AML-193 (cell line): Measurements from ENCODE around the gene FLRT2.

ENCODE experiments used
- DNase-seq, 2 experiments: peaks; one replicate each; lab custom pipeline; 2025; lab: John Stamatoyannopoulos, UW

Gene FLRT2

DNA sequence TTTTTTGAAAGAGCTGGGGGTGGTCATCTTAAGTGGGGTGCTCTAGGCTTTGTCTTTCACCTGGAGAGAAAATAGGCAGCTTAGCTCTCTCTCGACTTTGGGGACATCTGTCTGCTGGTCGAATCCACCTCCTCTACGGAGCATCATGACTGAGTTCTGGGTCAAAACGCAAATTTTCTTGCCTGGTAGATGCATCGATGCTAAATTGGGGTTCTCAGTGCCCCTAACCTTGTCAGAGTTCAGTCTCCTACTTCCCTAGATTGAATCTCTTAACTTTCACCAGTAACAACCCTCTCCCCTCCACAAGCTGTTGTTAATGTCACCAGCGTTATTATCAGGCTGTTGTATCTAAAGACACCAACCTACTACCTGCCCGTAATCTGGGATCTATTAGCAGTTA, 682 bp downstream of the FLRT2 start:
- DNase-seq = no peak

DNA sequence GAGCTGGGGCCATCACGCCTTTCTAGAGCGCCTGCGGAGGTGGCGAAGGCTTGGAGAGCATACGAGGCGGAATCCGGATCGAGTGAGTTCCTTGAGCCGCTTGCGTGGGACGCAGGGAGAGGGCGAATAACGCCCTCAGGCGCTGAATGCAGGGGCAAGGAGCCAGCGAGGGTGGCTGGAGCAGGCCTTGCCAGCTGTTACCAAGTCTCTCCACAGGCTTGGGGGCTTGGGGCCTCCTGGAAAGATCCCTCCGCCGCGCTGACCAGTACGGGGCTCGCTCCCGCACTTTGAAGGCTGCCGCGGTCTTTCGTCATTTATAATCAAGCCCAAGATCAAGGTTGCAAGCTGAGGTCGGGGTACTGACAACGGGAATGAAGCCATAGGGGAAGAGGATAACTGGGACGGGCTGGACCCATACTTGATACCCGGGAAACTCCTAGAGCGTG, 1.2 kb downstream of the FLRT2 start:
- no peak for DNase-seq

DNA sequence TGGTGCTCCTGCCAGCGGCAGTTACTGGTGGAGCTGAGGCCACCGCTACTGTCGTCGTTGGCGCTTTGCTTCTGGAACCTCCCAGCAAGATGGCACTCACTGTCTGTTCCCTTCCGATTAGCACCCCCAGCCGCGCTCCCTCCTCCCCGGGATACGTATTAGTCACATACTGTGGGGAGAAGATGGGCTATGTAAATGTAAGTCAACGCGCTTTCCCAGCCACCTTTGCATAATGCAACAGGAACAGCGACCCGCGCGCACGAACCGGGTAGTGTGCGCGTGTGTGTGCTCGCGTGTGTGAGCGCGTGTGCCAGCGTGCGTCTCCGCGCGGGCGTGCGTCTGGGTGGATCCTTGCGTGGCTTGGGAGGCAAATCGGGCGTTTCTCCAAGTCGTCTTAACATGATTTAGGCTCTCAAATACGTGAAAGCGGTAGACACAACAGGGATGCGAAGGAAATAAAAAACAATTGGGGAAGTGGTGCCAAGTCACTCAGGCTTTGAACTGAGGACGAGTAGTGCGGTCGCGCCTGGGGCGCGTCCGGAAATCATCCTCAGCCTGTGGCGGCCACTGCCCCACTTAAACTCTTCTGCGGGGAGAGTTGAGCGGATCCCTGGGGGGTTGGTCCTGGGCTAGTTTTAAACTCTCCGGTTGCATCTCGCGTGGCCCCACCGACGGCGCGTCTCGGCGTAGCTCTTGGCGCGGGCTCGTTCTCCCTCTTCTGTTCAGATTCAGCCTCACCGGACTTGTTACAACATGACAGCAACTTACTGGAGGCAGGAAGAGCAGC, 1.8 kb downstream of the FLRT2 start:
- DNase-seq = no peak

DNA sequence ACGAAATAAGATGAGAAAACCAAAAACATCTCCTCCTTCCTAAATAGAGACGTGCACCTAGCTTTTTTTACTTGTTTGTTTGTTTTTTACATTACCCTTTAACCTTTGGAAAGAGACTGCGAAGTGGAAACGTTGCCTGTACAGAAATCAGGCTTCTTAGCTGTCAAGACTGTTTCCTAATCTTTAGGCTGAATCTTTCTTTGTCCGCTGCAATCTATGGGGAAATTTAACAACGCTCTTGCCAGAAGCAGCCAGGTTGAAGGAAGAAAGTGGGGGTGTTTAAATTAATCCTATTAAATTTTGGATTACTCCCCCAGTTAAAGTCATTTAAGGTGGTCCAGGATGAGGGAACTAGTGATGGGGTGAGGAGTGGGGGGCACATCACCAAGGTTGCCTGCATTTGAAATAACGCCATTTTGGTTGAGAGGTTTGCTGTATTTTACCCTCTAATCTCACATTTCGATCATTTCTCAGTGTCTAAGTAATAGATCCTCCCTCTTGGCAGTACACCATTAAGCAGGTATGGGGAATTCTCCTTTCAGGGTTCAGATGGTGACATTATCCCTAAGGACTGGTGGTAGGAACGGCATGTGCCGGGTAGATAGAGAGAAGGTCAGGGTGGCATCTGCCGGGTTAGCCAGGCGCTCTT, 2.6 kb downstream of the FLRT2 start:
- no peak for DNase-seq

DNA sequence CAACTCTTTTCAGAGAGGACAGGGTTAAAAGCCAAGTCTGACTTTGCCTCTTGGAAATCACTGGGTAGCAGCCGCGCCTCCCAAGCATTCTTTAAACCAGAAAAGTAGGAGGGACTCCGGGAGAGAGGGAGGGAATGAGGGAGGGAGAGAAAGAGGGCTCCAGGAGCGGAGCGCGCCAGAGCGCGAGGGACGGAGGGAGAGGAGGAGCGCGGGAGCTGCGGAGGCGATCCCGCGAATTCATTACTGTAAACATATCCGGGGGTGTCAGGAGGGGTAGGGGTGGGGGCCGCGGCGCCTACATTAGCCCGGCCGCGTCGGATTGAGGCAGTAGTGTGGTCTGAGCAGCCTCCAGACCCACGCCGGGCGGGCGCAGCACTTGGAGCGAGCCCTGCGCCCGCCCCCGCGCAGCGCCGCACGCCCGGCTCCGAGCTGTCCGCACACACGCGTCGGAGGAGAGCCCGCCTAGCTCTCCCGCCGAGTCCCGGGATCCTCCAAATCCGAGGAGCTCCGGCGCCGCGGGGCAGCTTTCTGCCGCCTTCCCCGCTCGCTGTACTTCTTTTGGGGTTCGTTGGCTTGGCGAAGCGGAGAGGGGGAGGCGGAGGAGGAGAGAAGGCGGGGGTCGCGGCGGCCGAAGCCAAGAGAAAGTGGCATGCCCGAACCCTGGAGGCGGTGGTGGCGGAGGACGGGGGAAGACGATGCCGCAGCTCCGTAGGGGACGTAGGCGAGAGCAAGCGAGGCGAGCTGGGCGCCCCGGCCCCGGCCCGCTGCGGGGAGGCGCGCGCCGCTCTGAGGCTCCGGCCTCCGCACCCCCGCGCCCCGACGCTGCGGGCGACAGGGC, 3.3 kb downstream of the FLRT2 start:
- DNase-seq = no peak

DNA sequence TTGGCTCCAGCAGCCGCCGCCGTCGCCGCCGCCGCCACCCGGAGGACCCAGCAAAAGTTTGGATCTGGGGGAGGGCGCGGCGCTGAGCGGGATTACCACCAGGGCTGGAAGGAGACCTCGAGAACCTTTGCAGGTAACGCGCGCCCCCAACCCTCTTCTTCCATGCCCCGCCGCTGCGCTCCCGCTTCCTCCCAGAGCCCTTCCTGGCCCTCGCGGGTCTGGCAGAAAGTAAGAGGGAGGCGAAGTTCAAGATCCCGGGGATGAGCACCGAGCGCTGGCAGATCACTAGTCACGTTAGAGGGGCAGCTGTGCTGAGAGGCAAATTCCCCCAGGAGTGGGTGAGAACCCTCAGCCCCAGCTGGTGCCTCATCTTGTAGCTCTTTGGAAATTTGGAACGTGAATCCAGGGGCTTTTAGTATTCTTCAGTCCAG, 3.9 kb downstream of the FLRT2 start:
- no peak for DNase-seq

DNA sequence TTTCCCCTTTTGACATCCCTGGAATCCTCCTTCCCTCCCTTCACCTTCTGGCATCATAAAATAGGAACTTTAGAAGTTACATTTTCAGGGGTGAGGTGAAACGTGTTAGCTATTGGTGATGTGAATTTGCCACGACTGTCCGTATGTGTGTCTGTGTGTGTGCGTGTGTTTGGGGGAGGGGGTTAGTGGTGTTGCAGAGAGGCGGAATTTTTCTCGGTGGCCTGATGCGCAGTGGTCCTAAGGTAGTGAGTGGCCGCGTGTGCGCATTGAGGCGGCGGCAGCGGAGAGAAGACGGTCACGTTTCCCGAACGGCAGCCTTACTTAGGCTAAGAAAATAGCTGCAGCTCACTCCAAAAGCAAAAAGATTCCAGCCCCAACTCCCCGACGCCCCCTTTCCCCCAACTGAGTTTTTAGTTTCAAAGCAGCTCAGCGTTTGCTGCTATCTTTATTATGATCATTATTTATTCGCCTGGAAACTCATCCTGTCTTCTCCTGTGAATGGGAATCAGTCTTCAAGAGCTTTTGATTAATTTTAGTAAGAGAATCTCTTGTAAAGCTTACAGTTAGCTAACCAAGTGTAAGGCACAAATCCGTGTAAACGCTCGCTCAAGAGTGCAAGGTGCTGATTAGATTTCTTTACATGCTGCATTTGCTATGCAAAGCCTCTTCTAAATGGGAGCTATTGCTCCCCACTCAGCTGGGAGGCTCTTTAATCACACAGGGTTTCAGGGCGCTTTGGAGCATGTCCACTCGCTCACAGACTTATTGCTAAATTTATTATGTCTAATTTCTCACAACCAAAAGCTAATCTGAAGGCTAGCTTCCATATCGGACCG, 4.7 kb downstream of the FLRT2 start:
- no peak for DNase-seq

DNA sequence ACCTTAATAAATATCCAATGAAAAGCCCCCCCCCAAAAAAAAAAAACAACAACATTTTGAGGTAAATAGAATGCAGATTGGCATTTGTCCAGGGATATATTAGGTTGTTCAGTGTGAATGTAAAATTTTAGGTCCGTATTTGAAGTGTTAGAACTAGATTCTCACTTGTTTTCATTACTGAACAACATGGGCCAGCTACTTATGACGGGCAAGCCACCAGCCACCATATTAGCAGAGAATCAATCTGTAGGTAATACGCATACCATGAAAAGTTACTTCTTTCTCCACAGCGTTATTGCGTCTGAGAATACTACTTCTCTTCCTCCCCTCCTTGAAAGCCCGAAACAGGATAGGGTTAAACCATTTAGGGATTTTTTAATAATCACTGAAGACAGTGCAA, 5.4 kb downstream of the FLRT2 start:
- no peak for DNase-seq

DNA sequence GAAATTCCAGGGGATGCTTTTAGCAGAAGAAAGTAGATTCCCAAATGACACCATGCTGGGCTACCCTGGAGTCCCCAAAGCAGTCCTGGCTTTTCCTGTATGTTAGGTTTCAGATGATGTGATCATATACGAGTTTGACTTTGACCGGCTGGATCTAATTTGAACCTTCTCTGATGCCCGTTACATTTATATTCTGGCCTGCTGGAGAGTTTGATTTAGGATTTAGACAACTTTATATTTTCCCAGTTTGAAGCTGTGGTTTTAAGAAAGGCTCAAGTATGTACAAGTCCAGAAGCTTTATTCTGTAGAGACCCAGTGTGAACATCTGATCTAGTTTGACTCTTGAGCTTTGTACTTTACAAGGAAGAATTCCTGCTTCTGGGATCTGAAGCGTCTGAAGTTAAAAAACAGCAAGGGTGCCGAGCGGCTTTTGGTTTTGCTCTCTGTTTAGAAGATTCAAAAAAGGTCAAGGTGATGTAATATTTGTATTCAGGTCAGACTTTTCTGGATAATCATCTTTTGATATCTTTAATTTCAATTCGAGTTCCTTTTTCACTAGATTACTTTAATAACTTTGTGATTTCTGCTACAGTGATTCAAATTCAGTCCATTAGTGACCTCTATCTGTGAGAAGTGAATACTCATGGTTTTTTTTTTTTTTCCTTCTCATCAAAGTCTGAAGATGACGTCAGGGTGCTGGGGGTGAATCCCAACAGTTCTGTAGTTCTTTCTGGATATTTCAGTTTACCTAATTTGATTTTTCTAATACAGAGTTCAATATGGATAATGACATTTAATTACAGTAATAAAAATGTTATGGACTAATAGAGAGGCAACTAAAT, 6.3 kb downstream of the FLRT2 start:
- DNase-seq = peak; percentile 17 to 45

DNA sequence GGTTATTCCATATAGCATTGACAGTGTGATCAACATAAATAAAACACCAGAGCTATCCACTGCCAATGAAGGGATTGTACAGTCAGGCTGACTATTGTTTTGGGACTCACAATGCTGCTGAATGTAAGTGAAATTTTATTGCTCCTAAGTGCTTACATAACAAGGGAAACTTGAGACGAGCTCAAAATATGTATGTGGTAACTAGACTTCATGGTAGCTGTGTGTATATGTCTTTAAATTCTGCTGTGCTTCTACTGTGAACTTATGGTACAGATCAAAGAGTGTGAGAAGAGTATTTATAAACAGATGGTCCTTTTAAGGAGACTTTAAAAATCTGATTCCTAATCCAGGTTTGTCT, 6.9 kb downstream of the FLRT2 start:
- DNase-seq = no peak

DNA sequence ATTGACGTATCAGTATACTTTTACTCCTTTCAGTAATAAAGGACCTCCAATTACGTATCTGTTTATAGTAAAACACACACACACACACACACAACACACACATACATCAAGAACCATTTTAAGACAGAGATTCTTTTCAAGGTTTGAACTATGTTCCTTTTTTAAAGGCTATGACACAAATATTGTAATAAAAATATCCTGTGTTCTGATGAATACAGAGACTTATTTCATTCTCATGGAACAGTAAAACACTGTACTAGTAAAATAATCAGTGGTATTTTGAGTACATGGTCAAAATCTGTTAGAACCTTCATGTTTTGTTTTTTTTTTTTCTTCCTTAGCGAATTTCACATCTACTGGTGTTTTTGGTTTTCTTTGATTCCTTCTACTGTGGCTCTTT, 7.6 kb downstream of the FLRT2 start:
- DNase-seq = no peak

DNA sequence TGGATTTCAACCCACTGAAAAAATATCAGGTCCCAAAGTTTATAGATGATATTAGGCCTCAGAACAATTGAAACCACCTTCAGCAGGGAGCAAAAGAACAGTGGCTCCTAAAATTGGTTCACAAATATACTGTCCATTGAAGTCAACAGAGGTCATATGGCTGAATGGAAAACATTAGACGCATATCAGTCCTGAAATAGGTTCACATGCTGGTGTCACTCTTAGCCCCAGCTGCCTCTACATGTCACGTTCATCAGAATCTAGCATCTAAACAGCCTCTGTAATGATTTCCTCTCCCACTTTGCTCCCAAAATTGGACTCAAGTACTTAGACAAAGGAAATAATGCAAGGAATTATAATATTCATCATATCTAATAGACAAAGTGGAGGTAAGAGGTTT, 8.7 kb downstream of the FLRT2 start:
- DNase-seq = no peak

DNA sequence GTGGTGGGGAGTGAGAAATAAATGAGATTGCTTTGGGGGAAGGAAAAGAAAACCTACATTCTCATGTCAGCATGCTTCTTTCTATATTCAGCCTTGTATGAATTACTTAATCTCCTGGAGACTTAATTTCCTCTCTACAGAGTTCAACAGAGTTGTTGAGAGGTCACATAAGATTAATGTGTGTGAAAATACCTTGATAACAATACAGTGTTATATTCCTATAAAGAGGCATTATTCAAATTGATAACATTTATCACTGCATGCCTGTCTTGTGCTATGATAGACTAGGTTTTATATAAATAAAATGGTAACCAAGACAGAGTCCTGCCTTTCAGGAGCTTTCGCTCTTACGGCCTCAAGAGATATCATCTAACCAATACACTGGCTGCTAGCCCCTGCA, 9.6 kb downstream of the FLRT2 start:
- no peak for DNase-seq

DNA sequence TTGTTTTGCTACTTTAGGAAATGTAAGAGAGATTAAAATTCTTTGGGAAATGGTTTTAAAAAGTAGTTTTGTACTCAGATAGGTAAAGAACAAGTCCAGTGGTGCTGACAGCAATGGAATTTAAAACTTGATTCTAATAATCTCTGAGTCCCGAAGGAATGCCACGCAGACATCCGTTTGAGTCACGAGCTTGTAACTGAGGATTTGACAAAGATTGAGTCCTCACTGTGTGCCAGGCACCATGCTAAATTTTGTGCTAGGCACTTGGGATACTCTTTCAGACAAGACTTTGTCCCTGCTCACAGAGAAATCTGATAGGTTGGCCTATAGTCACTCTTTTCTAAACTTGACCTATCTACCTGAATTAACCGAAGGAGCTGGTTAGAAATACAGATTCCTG, 12.7 kb downstream of the FLRT2 start:
- DNase-seq = no peak

DNA sequence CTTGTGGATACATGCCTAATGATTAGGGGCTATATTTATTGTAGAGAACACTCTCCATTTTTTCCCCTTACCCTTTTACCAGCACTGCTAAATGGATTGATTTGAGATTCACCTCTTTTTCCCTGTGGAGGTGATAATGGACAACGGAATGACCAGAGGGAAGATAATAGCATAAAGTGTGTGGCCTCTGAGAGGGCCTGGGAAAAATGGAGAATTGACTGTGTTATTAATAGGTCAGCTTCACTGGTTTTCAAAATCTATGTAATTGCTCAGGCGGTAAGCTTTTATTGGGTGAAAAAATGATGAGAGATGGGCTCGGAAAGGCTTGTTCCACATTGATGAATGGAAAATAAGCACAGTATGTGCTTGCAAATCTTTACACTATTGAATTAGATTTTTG, 15.8 kb downstream of the FLRT2 start:
- no peak for DNase-seq

DNA sequence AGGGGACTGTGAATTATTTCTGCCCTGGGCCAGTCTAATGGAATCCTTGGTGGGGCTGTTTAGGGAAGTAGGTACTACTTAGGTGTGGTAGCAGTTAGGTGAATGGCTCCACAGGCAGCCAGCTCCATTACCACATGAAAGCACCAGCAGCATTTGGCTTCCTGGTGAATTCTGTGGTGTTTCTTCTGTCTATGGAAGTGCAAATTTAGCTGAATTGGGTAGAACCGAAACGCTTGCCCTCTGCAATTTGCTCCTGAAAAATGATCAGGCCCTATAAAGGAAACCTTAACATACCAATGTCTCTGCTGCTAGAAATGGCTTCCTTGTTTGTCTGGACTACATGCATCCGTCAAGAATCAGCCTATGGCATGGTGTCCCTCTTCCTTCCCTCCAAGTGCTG, 16.4 kb downstream of the FLRT2 start:
- no peak for DNase-seq

DNA sequence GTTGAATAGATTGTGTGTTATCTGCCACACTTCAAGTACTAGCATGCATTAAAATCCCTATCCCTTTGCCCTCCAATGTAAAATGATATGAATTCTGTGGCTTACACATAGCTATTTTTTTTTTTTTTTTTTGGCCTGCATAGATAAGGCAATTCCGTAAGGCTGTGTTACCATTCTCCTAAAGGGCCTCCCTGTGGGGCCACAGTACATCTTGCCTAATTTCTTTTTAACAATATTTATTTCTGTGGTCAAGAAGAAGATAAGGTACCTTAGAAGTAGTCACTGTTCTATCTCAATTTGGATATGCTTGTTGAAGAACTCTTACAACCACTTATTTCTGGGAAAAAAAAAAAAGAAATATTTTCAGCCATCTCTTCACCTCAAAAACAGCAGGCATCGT, 19.8 kb downstream of the FLRT2 start:
- DNase-seq = no peak

DNA sequence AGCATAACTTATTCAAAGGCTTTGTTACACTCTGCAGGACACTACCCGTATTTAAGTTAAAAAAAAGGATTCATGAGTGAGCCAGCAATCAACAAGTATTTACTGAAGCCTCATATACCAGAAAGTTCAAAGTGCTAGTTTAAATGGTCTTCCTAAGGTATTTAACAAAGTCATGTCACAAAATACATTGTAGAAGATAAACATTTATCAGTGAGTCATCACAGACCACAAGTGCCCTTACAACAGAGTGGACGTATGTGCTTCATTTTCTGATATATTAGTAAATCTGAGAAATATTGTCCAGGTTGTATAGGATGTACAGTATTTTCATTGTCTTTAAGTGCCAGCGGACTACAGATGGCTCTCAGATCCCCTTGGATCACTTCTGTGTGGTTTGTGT, 24.2 kb downstream of the FLRT2 start:
- no peak for DNase-seq

DNA sequence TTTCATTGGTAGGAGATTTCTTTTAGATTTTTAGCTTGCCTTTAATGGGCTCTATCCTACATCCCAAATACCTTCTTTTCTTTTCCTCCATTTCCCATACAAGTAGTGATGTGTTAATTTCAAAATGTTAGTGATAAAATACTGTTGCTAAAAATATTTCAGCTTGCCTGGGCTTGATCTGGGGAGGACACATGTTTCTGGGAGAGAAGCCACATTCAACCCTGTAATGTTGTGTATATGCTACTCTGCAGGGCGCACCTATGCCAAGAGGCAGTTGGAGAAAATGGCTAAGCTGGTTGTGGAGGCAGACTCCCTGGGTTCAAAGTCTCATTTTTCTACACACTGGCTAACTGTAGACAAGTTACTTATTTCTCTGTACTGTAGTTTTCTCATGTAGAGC, 26.3 kb downstream of the FLRT2 start:
- no peak for DNase-seq

DNA sequence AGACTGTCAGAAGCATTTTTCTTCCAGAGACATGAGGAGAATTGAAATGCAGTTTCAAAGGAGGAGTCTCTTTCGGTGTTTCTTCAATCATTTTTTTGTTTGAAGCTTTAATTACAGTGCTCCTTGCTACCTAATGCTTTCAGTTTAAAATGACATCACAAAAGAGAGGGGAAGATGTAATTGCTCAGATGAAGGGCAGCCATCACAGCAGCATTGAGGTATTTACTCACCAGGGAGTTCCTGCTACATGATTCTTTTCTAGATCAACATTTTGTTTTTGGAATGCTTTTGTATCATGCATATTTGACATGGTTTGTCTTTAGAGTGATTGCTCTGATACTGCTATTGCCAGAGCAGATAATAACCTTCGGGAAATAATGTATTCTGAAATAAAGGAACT, 28.6 kb downstream of the FLRT2 start:
- no peak for DNase-seq

DNA sequence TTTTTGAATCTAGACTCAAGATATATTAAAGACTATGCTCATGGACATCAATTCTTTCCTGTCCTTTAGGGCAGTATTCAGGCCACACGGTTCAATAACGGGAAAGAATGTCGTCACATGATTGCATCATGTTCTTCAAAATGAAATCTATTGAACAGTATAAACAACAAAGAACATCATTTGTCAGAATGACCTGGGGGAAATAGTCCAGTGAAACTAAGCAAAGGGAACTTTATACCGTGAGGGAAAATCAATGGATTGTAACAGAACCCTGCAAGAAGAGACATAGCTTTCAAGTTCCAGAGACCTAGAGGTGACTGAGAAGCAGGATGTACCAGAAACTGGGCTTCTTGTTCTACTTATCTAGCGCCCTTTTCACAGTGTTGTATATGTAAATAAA, 32.7 kb downstream of the FLRT2 start:
- no peak for DNase-seq
